Liver (tissue), 3 donors: ENCODE measurements around the gene LRRC63.

Source experiments
- CTCF ChIP-seq: fragments of 150-350 bp; IDR thresholded peaks from 2 replicates; pipeline ENCODE4 v1.5.1; 2017; ENCODE audit warnings: improper control_type of control experiment, low read depth, low read length; ENCODE audit not compliant: missing input control
- FOXA1 ChIP-seq: IDR thresholded peaks from 2 replicates; pipeline ENCODE4 v1.6.1; 2016; ENCODE audit warnings: antibody characterized with exemption
- GABPA ChIP-seq, 2 donors: IDR thresholded peaks in 1 of 2; conservative IDR thresholded peaks in 1 of 2; 2 replicates each; pipeline ENCODE4 v1.6.1; 2016; ENCODE audit warnings: antibody characterized with exemption in 2 of 2, mild to moderate bottlenecking in 1 of 2, moderate library complexity in 1 of 2
- JUND ChIP-seq, 2 donors: IDR thresholded peaks; 2 replicates each; pipeline ENCODE4 v1.6.1; 2016; ENCODE audit warnings: antibody characterized with exemption in 2 of 2
- RAD21 ChIP-seq, 2 donors: IDR thresholded peaks; 2 replicates each; pipeline ENCODE4 v1.6.1; 2016; ENCODE audit warnings: antibody characterized with exemption in 2 of 2, mild to moderate bottlenecking in 2 of 2
- REST ChIP-seq: IDR thresholded peaks from 2 replicates; pipeline ENCODE4 v1.6.1; 2016; ENCODE audit warnings: antibody characterized with exemption, mild to moderate bottlenecking
- SP1 ChIP-seq: IDR thresholded peaks from 2 replicates; pipeline ENCODE4 v1.6.1; 2018; ENCODE audit warnings: antibody characterized with exemption, mild to moderate bottlenecking
- TAF1 ChIP-seq: conservative IDR thresholded peaks from 2 replicates; pipeline ENCODE4 v1.6.1; 2016; ENCODE audit warnings: antibody characterized with exemption, mild to moderate bottlenecking
- YY1 ChIP-seq: IDR thresholded peaks from 2 replicates; pipeline ENCODE4 v1.6.1; 2016; ENCODE audit warnings: antibody characterized with exemption, mild to moderate bottlenecking
- ZBTB33 ChIP-seq: IDR thresholded peaks from 2 replicates; pipeline ENCODE4 v1.6.1; 2016; ENCODE audit warnings: antibody characterized with exemption
- donor health status: healthy.
- donor health status: healthy.

- no peak for TF ChIP-seq CTCF
- no peak for TF ChIP-seq FOXA1
- no peak for TF ChIP-seq TAF1
- TF ChIP-seq YY1 = no peak
- no peak for TF ChIP-seq GABPA (IDR thresholded peaks at IDR 0.05 in 1 of 2, conservative IDR thresholded peaks at IDR 0.05 in 1 of 2)
- no peak for TF ChIP-seq SP1
- TF ChIP-seq JUND (IDR thresholded peaks at IDR 0.05) = no peak
- TF ChIP-seq RAD21 (IDR thresholded peaks at IDR 0.05) = no peak
- no peak for TF ChIP-seq ZBTB33
- no peak for TF ChIP-seq REST
Observed at GRCh38 chr13:46270416-46270815, 58.7 kb downstream of the LRRC63 start.
